Ectodermal cell (in vitro differentiated cells): ENCODE data around the gene SHTN1.

Source experiments
- H3K27ac ChIP-seq: 2 replicates; pipeline ENCODE4 v1.7.0; 2013; ENCODE audit warnings: mild to moderate bottlenecking, low read depth, low read length; ENCODE audit not compliant: insufficient read depth, poor library complexity, severe bottlenecking
- H3K27me3 ChIP-seq: 2 replicates; pipeline ENCODE4 v1.7.0; 2013; ENCODE audit warnings: mild to moderate bottlenecking, low read length; ENCODE audit not compliant: insufficient read depth, control insufficient read depth, poor library complexity, severe bottlenecking
- H3K36me3 ChIP-seq: one replicate; pipeline ENCODE4 v1.7.0; 2013; ENCODE audit warnings: low read length; ENCODE audit not compliant: control insufficient read depth, insufficient read depth
- H3K4me1 ChIP-seq: one replicate; pipeline ENCODE4 v1.7.0; 2013; ENCODE audit warnings: low read length; ENCODE audit not compliant: control insufficient read depth, insufficient read depth
- H3K4me3 ChIP-seq: 2 replicates; pipeline ENCODE4 v1.7.0; 2013; ENCODE audit warnings: low read depth, low read length, control low read depth; ENCODE audit not compliant: insufficient read depth
- H3K9me3 ChIP-seq: 2 replicates; pipeline ENCODE4 v1.7.0; 2013; ENCODE audit warnings: mild to moderate bottlenecking, low read length, moderate library complexity; ENCODE audit not compliant: control insufficient read depth
- WGBS, 2 experiments: methylation state at CpG; one replicate each; pipeline ENCODE4 v1.1.7; 2013; ENCODE audit warnings: missing lambda C conversion rate in 2 of 2; 5-methylcytosine and 5-hydroxymethylcytosine counted together

Gene SHTN1

GRCh38 chr10:116879817-116880216, 125.2 kb downstream of the SHTN1 start:
- no peaks in the 10 kb centered on the region for H3K36me3 ChIP-seq
- H3K27me3 ChIP-seq = peaks cover 21% of the 10 kb centered on the region
- H3K4me1 ChIP-seq = peaks cover 13% of the 10 kb centered on the region
- H3K9me3 ChIP-seq = no peaks in the 10 kb centered on the region
- 31 to 38% methylated on average over 7 of the region's 7 CpGs for WGBS, 2 experiments
- H3K4me3 ChIP-seq = no peak overlapping the region
- no peak overlapping the region for H3K27ac ChIP-seq

DNA sequence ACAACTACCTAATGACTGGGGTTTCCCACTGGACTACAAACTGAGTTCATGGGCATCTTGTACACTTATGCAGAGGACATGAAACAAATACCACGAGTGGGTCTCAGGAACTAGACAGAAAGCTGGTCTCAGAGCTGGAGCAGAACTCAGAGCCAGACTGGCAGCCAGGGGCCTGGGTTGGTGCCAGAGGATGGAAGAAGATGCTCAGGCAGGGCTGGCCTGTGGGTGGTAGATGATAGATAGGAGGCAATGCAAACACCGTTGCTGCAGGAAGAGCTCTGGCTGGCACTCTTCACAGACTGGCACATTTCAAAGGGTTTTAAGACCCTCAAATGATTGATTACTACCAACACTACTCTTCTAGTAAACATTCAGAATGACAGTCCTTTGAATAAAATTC, 126.9 kb downstream of the SHTN1 start:
- H3K4me3 ChIP-seq = no peak overlapping the region
- H3K9me3 ChIP-seq = no peaks in the 10 kb centered on the region
- H3K27ac ChIP-seq = no peak overlapping the region
- H3K4me1 ChIP-seq = peaks cover 13% of the 10 kb centered on the region
- H3K36me3 ChIP-seq = no peaks in the 10 kb centered on the region
- 96% methylated on average over 2 of the region's 2 CpGs for WGBS, 2 experiments
- peaks cover 21% of the 10 kb centered on the region for H3K27me3 ChIP-seq

DNA sequence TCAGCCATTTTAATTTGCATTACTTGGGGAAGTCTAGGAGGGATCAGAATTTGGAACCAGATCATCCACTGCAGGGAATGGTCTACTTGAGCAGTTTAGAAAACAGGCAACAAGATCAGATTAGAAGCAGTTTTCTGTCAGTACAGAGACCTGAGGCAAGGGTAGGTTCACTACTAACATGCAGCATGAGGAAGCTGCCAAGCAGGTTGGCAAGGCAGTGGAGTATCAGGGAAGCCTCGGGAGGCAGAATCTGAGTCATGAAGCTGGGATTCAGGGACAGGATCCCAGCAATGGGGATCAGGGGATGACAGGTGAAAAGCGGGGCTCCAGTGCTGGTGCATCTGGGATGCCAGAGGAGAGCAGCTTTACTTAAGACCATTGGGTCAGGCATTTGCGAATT, 127.6 kb downstream of the SHTN1 start:
- Histone ChIP-seq H3K9me3 (no peaks in the 10 kb centered on the region), H3K27ac (no peak overlapping the region), H3K4me1 (peaks cover 13% of the 10 kb centered on the region), H3K36me3 (no peaks in the 10 kb centered on the region), H3K27me3 (peaks cover 21% of the 10 kb centered on the region), H3K4me3 (no peak overlapping the region)
- WGBS, 2 experiments = 92 to 96% methylated on average over 3 of the region's 3 CpGs

DNA sequence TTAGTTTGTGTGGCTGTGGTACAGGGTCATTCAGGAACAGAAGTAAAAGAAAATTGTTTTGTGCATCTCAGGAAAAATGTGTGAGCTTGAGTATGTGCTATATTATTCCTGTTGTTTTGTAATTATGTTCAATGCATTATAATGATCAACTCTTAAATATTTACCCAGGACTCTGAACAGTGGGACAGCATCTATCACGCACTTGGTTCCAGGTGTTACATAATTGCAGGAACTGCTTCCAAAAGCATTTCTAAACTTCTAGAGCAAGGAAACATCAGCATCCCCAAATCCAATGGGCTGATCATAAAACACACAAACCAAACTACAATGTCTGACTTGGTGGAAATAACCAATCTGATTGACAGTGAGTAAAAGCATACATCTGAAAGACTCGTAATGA, 129.1 kb downstream of the SHTN1 start:
- H3K9me3 ChIP-seq = no peaks in the 10 kb centered on the region
- 91 to 95% methylated on average over 1 to 2 of the region's 2 CpGs for WGBS, 2 experiments
- H3K4me1 ChIP-seq = peaks cover 13% of the 10 kb centered on the region
- H3K4me3 ChIP-seq = no peak overlapping the region
- no peaks in the 10 kb centered on the region for H3K36me3 ChIP-seq
- no peak overlapping the region for H3K27ac ChIP-seq
- H3K27me3 ChIP-seq = peaks cover 13% of the 10 kb centered on the region

GRCh38 chr10:116873134-116873533, 131.9 kb downstream of the SHTN1 start:
- Histone ChIP-seq H3K36me3 (no peaks in the 10 kb centered on the region), H3K4me1 (peaks cover 3% of the 10 kb centered on the region), H3K9me3 (no peaks in the 10 kb centered on the region), H3K4me3 (no peak overlapping the region), H3K27ac (no peak overlapping the region), H3K27me3 (peaks cover 9% of the 10 kb centered on the region)
- WGBS, 2 experiments = 40 to 55% methylated on average over 1 to 2 of the region's 2 CpGs

DNA sequence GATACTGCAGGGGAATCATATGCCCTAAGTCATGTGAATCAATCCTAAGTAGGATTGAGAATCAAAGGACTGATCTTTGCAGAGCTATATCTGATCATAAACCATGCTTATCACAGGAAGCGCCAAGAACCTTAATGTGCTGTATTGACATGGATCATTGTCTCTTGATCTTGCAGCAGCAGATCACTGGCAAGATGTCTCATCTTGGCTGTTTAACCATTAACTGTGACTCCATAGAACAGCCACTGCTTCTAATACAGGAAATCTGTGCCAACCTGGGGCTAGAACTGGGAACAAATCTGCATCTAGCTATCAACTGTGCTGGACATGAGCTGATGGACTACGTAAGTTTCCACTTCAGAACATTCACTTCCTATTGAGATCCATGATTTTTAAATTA, 134.0 kb downstream of the SHTN1 start:
- H3K4me3 ChIP-seq = no peak overlapping the region
- 97 to 100% methylated on average over 1 to 2 of the region's 2 CpGs for WGBS, 2 experiments
- H3K4me1 ChIP-seq = peaks cover 3% of the 10 kb centered on the region
- H3K27me3 ChIP-seq = no peaks in the 10 kb centered on the region
- no peak overlapping the region for H3K27ac ChIP-seq
- no peaks in the 10 kb centered on the region for H3K36me3 ChIP-seq
- H3K9me3 ChIP-seq = no peaks in the 10 kb centered on the region

DNA sequence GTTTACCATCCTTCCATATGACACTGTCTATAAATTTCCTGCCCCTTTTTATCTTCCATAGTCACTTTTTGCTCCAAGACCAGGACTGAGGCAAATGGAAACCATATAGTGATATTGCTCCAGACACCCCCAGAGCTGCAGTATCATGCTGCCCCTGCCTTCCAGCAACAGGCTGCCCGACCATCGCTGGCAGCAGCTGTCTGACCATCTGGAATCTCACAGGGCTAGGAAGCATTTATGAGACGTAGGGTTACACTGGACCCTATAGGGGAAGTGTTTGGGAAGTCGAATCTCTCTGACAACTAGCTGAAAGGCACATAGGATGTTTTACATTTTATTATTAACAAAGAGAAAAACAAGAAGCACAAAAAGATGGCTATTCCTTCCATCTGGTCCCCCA, 136.3 kb downstream of the SHTN1 start:
- Histone ChIP-seq H3K4me1 (peaks cover 5% of the 10 kb centered on the region), H3K27me3 (no peaks in the 10 kb centered on the region), H3K36me3 (no peaks in the 10 kb centered on the region), H3K27ac (no peak overlapping the region), H3K4me3 (no peak overlapping the region), H3K9me3 (no peaks in the 10 kb centered on the region)
- 79 to 86% methylated on average over 3 to 4 of the region's 4 CpGs for WGBS, 2 experiments

DNA sequence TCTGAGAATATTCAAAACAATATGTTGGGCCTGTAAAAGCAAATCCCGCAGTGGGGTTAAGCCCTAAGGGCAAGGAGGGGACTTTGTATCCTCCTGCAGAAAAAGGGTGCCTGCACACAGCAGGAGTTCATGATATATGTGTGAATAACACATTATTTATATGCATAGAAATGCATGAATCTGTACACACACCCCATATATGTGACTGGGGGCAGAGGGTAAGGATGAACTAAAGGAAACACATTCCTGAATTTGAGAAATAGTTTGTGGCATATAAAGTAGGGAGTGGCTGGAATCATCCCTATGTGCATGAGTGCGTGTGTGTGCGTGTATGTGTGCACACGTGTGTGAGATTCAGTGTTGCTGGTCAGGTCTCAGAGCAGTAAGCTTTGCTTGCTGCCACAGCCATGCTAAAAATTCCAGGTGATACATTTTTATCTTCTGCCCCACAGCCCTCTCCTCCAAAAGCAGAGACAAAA, 136.8 kb downstream of the SHTN1 start:
- peaks cover 7% of the 10 kb centered on the region for H3K4me1 ChIP-seq
- no peak overlapping the region for H3K4me3 ChIP-seq
- H3K27me3 ChIP-seq = no peaks in the 10 kb centered on the region
- 83 to 85% methylated on average over 4 of the region's 4 CpGs for WGBS, 2 experiments
- no peak overlapping the region for H3K27ac ChIP-seq
- H3K36me3 ChIP-seq = no peaks in the 10 kb centered on the region
- H3K9me3 ChIP-seq = no peaks in the 10 kb centered on the region

GRCh38 chr10:116866987-116867595, 137.9 kb downstream of the SHTN1 start:
- H3K27ac ChIP-seq = no peak overlapping the region
- WGBS, 2 experiments = 89 to 95% methylated on average over 6 of the region's 6 CpGs
- H3K4me1 ChIP-seq = peaks cover 7% of the 10 kb centered on the region
- H3K9me3 ChIP-seq = no peaks in the 10 kb centered on the region
- H3K27me3 ChIP-seq = no peaks in the 10 kb centered on the region
- no peak overlapping the region for H3K4me3 ChIP-seq
- H3K36me3 ChIP-seq = no peaks in the 10 kb centered on the region

GRCh38 chr10:116866066-116866465, 138.9 kb downstream of the SHTN1 start:
- Histone ChIP-seq H3K27me3 (no peaks in the 10 kb centered on the region), H3K9me3 (no peaks in the 10 kb centered on the region), H3K4me1 (peaks cover 7% of the 10 kb centered on the region), H3K36me3 (no peaks in the 10 kb centered on the region), H3K4me3 (no peak overlapping the region), H3K27ac (no peak overlapping the region)
- 91 to 96% methylated on average over 2 of the region's 2 CpGs for WGBS, 2 experiments

DNA sequence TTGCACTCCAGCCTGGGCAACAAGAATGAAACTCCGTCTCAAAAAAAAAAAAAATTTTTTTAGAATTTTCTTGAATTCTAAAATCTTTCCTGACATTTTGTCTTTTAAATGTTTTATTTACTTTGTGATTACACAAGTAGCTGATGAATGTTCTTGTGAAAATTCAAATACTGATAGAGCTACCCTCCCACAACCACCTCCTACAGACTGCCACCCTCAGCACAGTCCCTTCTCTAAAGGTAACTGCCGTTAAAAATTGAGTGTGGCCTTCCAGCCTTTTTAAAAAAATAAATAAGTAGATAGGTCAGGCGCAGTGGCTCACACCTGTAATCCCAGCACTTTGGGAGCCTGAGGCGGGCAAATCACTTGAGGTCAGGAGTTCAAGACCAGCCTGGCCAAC, 140.6 kb downstream of the SHTN1 start:
- Histone ChIP-seq H3K36me3 (no peaks in the 10 kb centered on the region), H3K4me3 (no peak overlapping the region), H3K4me1 (peaks cover 6% of the 10 kb centered on the region), H3K27ac (no peak overlapping the region), H3K9me3 (no peaks in the 10 kb centered on the region), H3K27me3 (no peaks in the 10 kb centered on the region)
- 92 to 96% methylated on average over 4 of the region's 4 CpGs for WGBS, 2 experiments
